Colonic mucosa (tissue), 4 donors: ENCODE results near the gene STX4. TPM values are rescaled to one million over a fixed set of nuclear protein-coding genes. Genes with fewer than 3 reads are reported as not detected.

ENCODE experiments used
- DNase-seq: peaks from one replicate; pipeline ENCODE4 v3.0.0-alpha.2; 2020
- H3K27ac ChIP-seq: fragments of 200-600 bp; one replicate; pipeline ENCODE4 v1.8.0; 2021
- H3K27me3 ChIP-seq: fragments of 200-600 bp; one replicate; pipeline ENCODE4 v1.8.0; 2021
- H3K36me3 ChIP-seq: fragments of 200-600 bp; one replicate; pipeline ENCODE4 v1.8.0; 2021
- H3K4me1 ChIP-seq: fragments of 200-600 bp; one replicate; pipeline ENCODE4 v1.8.0; 2021; ENCODE audit warnings: mild to moderate bottlenecking
- H3K4me3 ChIP-seq: fragments of 200-600 bp; one replicate; pipeline ENCODE4 v1.8.0; 2021
- H3K9ac ChIP-seq, 2 donors: one replicate each; pipeline ENCODE4 v1.7.0; 2013; ENCODE audit warnings: control low read depth in 2 of 2, low read depth in 2 of 2, low read length in 2 of 2
- H3K9me3 ChIP-seq: fragments of 200-600 bp; one replicate; pipeline ENCODE4 v1.8.0; 2021
- CTCF ChIP-seq: fragments of 200-600 bp; IDR thresholded peaks from one replicate; pipeline ENCODE4 v1.8.0; 2022; ENCODE audit warnings: antibody characterized with exemption, mild to moderate bottlenecking
- intact Hi-C: fragments of 100-400 bp; cut with DNase I; formaldehyde crosslinking; loops from one replicate; pipeline ENCODE4 v1.14.1; 2022
- total RNA-seq, 2 donors: library from RNA; stranded (reverse); fragmentation: NEBNext Ultra II Directional in 1 of 2; extraction: Animal tissue kit (Norgen Biotek cat#: 25700) in 1 of 2; gene quantifications; one replicate each; pipeline ENCODE4 v1.2.1, GENCODE V29; 2021
- donor health status: healthy.
- donor health status: DM: no; HTN: no; CAD: no.
- donor health status: DM: no; HTN: no; CAD: no.

The STX4 gene
- total RNA-seq, 2 donors from 2014 or later, result 70.8 to 71.4 TPM

GRCh38 chr16:31038993-31039392 lies 5.6 kb downstream of the STX4 start:
- no peak for TF ChIP-seq CTCF
- Histone ChIP-seq H3K27ac (no peak overlapping the region), H3K4me3 (no peak overlapping the region), H3K4me1 (peaks cover 5% of the 10 kb centered on the region), H3K9ac (no peak overlapping the region), H3K27me3 (no peaks in the 10 kb centered on the region), H3K36me3 (no peaks in the 10 kb centered on the region), H3K9me3 (no peaks in the 10 kb centered on the region)
- no peak for DNase-seq
- intact Hi-C loops, result no loop called here

DNA sequence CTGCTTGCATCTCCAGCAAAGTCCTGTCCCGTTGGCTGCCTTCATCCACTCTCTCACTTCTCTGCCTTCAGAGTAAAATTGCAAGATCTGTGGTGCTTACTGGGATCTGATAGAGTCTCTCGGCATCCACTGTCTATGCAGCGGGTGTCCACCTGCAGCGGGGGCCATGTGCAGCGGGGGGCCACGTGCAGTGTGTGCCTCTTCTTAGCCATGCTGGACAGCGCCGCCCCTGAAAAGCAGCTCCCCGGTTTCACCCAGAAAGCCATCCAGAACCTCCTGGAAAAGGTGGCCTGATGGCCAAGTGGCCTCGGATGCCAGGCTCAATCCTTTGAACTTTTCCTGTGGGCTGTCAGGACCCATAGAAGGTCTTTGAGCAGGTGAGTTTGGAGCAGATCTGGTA lies 9.5 kb downstream of the STX4 start:
- H3K4me3 ChIP-seq, result no peak overlapping the region
- H3K27me3 ChIP-seq, result no peaks in the 10 kb centered on the region
- H3K36me3 ChIP-seq, result no peaks in the 10 kb centered on the region
- H3K4me1 ChIP-seq, result no peaks in the 10 kb centered on the region
- no peak overlapping the region for H3K27ac ChIP-seq
- H3K9ac ChIP-seq, result no peak overlapping the region
- intact Hi-C loops, result no loop called here
- no peaks in the 10 kb centered on the region for H3K9me3 ChIP-seq
- no peak for DNase-seq
- TF ChIP-seq CTCF, result no peak

- no peak overlapping the region for H3K9ac ChIP-seq
- no peak for DNase-seq
- H3K27ac ChIP-seq, result no peak overlapping the region
- no peak overlapping the region for H3K4me3 ChIP-seq
- H3K4me1 ChIP-seq, result no peaks in the 10 kb centered on the region
- H3K27me3 ChIP-seq, result no peaks in the 10 kb centered on the region
- H3K36me3 ChIP-seq, result no peaks in the 10 kb centered on the region
- no peaks in the 10 kb centered on the region for H3K9me3 ChIP-seq
- no peak for TF ChIP-seq CTCF
- intact Hi-C loops, result no loop called here
These were observed 10.0 kb downstream of the STX4 start for GRCh38 chr16:31043352-31043751.

DNA sequence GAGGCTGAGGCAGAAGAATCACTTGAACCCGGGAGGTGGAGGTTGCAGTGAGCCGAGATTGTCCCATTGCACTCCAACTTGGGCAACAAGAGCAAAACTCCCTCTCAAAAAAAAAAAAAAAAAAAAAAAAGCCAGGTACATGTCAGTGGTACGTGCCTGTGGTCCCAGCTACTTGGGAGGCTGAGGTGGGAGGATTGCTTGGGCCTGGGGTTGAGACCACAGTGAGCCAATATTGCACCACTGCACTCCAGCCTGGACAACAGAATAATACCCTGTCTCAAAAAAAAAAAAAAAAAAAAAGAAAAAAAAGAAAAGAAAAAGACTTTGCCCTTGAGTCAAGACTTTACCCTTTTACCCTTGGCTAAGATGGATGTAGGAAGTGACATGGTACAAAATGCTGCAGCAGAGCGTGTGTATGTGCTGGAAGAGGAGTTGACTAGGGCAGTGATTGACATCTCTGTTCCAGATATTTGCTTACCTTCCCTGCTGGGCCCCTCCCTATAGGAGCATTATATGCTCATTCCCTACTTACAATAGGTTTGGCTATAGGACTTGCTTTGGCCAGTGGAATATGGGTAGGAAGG lies 10.6 kb downstream of the STX4 start:
- intact Hi-C loops, result no loop called here
- no peaks in the 10 kb centered on the region for H3K9me3 ChIP-seq
- no peak for DNase-seq
- no peak overlapping the region for H3K27ac ChIP-seq
- TF ChIP-seq CTCF, result no peak
- H3K4me3 ChIP-seq, result no peak overlapping the region
- no peaks in the 10 kb centered on the region for H3K27me3 ChIP-seq
- H3K9ac ChIP-seq, result no peak overlapping the region
- H3K36me3 ChIP-seq, result no peaks in the 10 kb centered on the region
- no peaks in the 10 kb centered on the region for H3K4me1 ChIP-seq

- Histone ChIP-seq H3K36me3 (no peaks in the 10 kb centered on the region), H3K9me3 (no peaks in the 10 kb centered on the region), H3K4me1 (no peaks in the 10 kb centered on the region), H3K4me3 (no peak overlapping the region), H3K9ac (no peak overlapping the region), H3K27ac (no peak overlapping the region), H3K27me3 (no peaks in the 10 kb centered on the region)
- TF ChIP-seq CTCF, result no peak
- intact Hi-C loops, result no loop called here
- no peak for DNase-seq
These were observed 17.1 kb downstream of the STX4 start for GRCh38 chr16:31050280-31051030.
